Tibial nerve (tissue), 4 donors: ENCODE measurements around the gene TPCN1. TPM values are rescaled to one million over a fixed set of nuclear protein-coding genes. Genes with fewer than 3 reads are reported as not detected.
A peak's percentile ranks its signal among the peaks of the same experiment; 100 is the strongest.

Experiments used
- DNase-seq, 2 donors: peaks; one replicate each; pipeline ENCODE4 v3.0.0-alpha.2; 2019; ENCODE audit warnings: low spot score in 2 of 2
- H3K27ac ChIP-seq, 4 donors: fragments of 200-600 bp; sonication (generic) in 3 of 4; one replicate each; pipeline ENCODE4 v1.5.1; 2017 to 2019; ENCODE audit warnings: mild to moderate bottlenecking in 1 of 4
- H3K27me3 ChIP-seq, 2 donors: fragments of 200-600 bp; sonication (generic) in 1 of 2; one replicate each; pipeline versions ENCODE4 v1.5.1 to v1.6.0; 2017 to 2019
- H3K36me3 ChIP-seq, 3 donors: fragments of 200-600 bp; sonication (generic); one replicate each; pipeline ENCODE4 v1.5.1; 2018 to 2019
- H3K4me1 ChIP-seq, 4 donors: fragments of 200-600 bp; sonication (generic) in 3 of 4; one replicate each; pipeline ENCODE4 v1.5.1; 2017 to 2019
- H3K4me3 ChIP-seq, 4 donors: fragments of 200-600 bp; sonication (generic) in 3 of 4; one replicate each; pipeline ENCODE4 v1.5.1; 2017 to 2019; ENCODE audit warnings: mild to moderate bottlenecking in 1 of 4, moderate library complexity in 1 of 4
- H3K9me3 ChIP-seq, 4 donors: fragments of 200-600 bp; sonication (generic) in 3 of 4; one replicate each; pipeline ENCODE4 v1.5.1; 2017 to 2019
- CTCF ChIP-seq, 5 experiments: fragments of 200-600 bp in 3 of 5; fragments of 450-650 bp in 2 of 5; sonication (generic) in 3 of 5; IDR thresholded peaks; one replicate each; pipeline ENCODE4 v1.5.1; 2016 to 2019; ENCODE audit warnings: antibody characterized with exemption in 5 of 5, mild to moderate bottlenecking in 3 of 5, moderate library complexity in 2 of 5
- EP300 ChIP-seq, 2 donors: sonication (generic); formaldehyde crosslinking; IDR thresholded peaks; one replicate each; pipeline ENCODE4 v1.6.1; 2017; ENCODE audit warnings: antibody characterized with exemption in 2 of 2, mild to moderate bottlenecking in 1 of 2
- POLR2A ChIP-seq, 2 donors: fragments of 450-650 bp; IDR thresholded peaks; one replicate each; pipeline ENCODE4 v1.6.1; 2017; ENCODE audit warnings: antibody characterized with exemption in 2 of 2, mild to moderate bottlenecking in 2 of 2, moderate library complexity in 2 of 2
- WGBS, 2 donors: methylation state at CpG; one replicate each; pipeline ENCODE4 v1.1.5; 2018; 5-methylcytosine and 5-hydroxymethylcytosine counted together
- total RNA-seq, 4 donors: library from RNA; depleted of rRNA; stranded (reverse); fragments of >200 nt; gene quantifications; one replicate each; pipeline ENCODE4 v1.1.0, GENCODE V29; 2016

Gene TPCN1
- total RNA-seq, 4 donors from 2014 or later: 62.7 to 77.6 (median 69.8) TPM

- no peak for TF ChIP-seq POLR2A (IDR thresholded peaks at IDR 0.05)
- TF ChIP-seq CTCF (IDR thresholded peaks at IDR 0.05): no peak
- no peak for TF ChIP-seq EP300 (IDR thresholded peaks at IDR 0.05)
- Histone ChIP-seq H3K36me3 (peaks cover 0 to 95% (median 7%) of the 10 kb centered on the region in 3 donors), H3K4me3 (no peak overlapping the region), H3K27ac (no peak overlapping the region), H3K4me1 (peaks cover 0 to 26% (median 13%) of the 10 kb centered on the region in 4 donors), H3K9me3 (no peaks in the 10 kb centered on the region), H3K27me3 (no peaks in the 10 kb centered on the region)
- 87 to 89% methylated on average over 6 of the region's 6 CpGs for WGBS, 2 donors
- no peak for DNase-seq
Observed at GRCh38 chr12:113301811-113302210, 80.5 kb downstream of the TPCN1 start.

GRCh38 chr12:113302466-113302865 is 81.2 kb downstream of the TPCN1 start:
- no peaks in the 10 kb centered on the region for H3K27me3 ChIP-seq
- peaks cover 0 to 94% (median 7%) of the 10 kb centered on the region in 3 donors for H3K36me3 ChIP-seq
- no peak for DNase-seq
- H3K27ac ChIP-seq: no peak overlapping the region
- TF ChIP-seq EP300 (IDR thresholded peaks at IDR 0.05) (no peak), POLR2A (IDR thresholded peaks at IDR 0.05) (no peak), CTCF (IDR thresholded peaks at IDR 0.05) (no peak)
- H3K4me1 ChIP-seq: peaks cover 0 to 24% (median 13%) of the 10 kb centered on the region in 4 donors
- no peaks in the 10 kb centered on the region for H3K9me3 ChIP-seq
- no peak overlapping the region for H3K4me3 ChIP-seq
- 90 to 91% methylated on average over 8 of the region's 8 CpGs for WGBS, 2 donors

- TF ChIP-seq CTCF (IDR thresholded peaks at IDR 0.05) (no peak), EP300 (IDR thresholded peaks at IDR 0.05) (no peak), POLR2A (IDR thresholded peaks at IDR 0.05) (no peak)
- DNase-seq: peak in 1 of 2 donors; percentile 29
- no peaks in the 10 kb centered on the region for H3K9me3 ChIP-seq
- no peaks in the 10 kb centered on the region for H3K27me3 ChIP-seq
- 62% methylated on average over 19 of the region's 19 CpGs for WGBS, 2 donors
- H3K36me3 ChIP-seq: peaks cover 0 to 94% (median 7%) of the 10 kb centered on the region in 3 donors
- peaks cover 0 to 18% (median 12%) of the 10 kb centered on the region in 4 donors for H3K4me1 ChIP-seq
- H3K27ac ChIP-seq: no peak overlapping the region
- no peak overlapping the region for H3K4me3 ChIP-seq
Observed at GRCh38 chr12:113302886-113303640, 81.8 kb downstream of the TPCN1 start.

GRCh38 chr12:113305281-113305856 is 84.1 kb downstream of the TPCN1 start:
- H3K36me3 ChIP-seq: peaks cover 0 to 96% (median 7%) of the 10 kb centered on the region in 3 donors
- no peak for TF ChIP-seq EP300 (IDR thresholded peaks at IDR 0.05)
- no peak for TF ChIP-seq POLR2A (IDR thresholded peaks at IDR 0.05)
- no peak for TF ChIP-seq CTCF (IDR thresholded peaks at IDR 0.05)

GRCh38 chr12:113306382-113306781 is 85.1 kb downstream of the TPCN1 start:
- H3K36me3 ChIP-seq: peaks cover 0 to 96% (median 7%) of the 10 kb centered on the region in 3 donors
- 74 to 83% methylated on average over 11 of the region's 11 CpGs for WGBS, 2 donors

More at GRCh38 chr12:113305281-113305856, 84.1 kb downstream of the TPCN1 start:
- 90 to 98% methylated on average over 11 of the region's 11 CpGs for WGBS, 2 donors
- no peak for DNase-seq
- Histone ChIP-seq H3K27me3 (no peaks in the 10 kb centered on the region), H3K9me3 (no peaks in the 10 kb centered on the region), H3K4me3 (no peak overlapping the region), H3K27ac (no peak overlapping the region), H3K4me1 (no peaks in the 10 kb centered on the region)

More at GRCh38 chr12:113306382-113306781, 85.1 kb downstream of the TPCN1 start:
- Histone ChIP-seq H3K27ac (no peak overlapping the region), H3K4me3 (no peak overlapping the region), H3K27me3 (no peaks in the 10 kb centered on the region), H3K4me1 (no peaks in the 10 kb centered on the region), H3K9me3 (no peaks in the 10 kb centered on the region)
- DNase-seq: no peak
- TF ChIP-seq POLR2A (IDR thresholded peaks at IDR 0.05) (no peak), CTCF (IDR thresholded peaks at IDR 0.05) (no peak), EP300 (IDR thresholded peaks at IDR 0.05) (no peak)
